ENCODE measurements around the gene UMAD1.

DNA sequence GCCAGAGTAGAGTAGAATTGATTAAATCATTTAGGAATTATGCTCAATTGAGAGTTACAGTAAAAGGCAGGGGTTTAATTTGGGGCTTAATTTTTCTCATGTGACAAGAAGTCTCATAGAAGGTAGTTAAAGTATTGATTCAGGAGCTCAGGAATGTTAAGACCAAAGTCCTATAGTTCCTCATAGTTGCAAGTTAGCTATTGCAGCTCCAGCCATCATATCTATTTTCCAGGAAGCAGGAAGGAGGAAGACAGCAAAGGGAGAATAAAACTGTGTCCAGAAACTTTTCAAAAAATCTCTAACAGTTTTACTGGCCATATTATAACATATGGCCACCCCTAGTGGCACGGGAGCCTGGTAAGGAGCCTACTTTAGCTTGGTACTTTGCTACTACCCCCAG lies 174.8 kb downstream of the UMAD1 start:
- TF ChIP-seq GATA2 (IDR thresholded peaks at IDR 0.05; ENCODE audit: low read depth, low read length) (no peak), GATA3 (IDR thresholded peaks at IDR 0.05; ENCODE audit: low read depth, low read length) (no peak)

All from SH-SY5Y (cell line).